ENCODE measurements around the gene SMAP1.

SMAP1 gene

GRCh38 chr6:70884074-70884983 lies 216.6 kb downstream of the SMAP1 start:
- in situ Hi-C loops (cut with MboI; ENCODE audit: low sequenced_read_pairs) = no loop called here

- in situ Hi-C loops (cut with MboI; ENCODE audit: low sequenced_read_pairs) = no loop called here
Observed at GRCh38 chr6:70886071-70886470, 218.4 kb downstream of the SMAP1 start.

- in situ Hi-C loops (cut with MboI; ENCODE audit: low sequenced_read_pairs) = no loop called here
Observed at GRCh38 chr6:70886661-70887060, 219.0 kb downstream of the SMAP1 start.

- in situ Hi-C loops (cut with MboI; ENCODE audit: low sequenced_read_pairs) = no loop called here
Observed at GRCh38 chr6:70889270-70889669, 221.6 kb downstream of the SMAP1 start.

GRCh38 chr6:70894001-70894400 lies 226.3 kb downstream of the SMAP1 start:
- in situ Hi-C loops (cut with MboI; ENCODE audit: low sequenced_read_pairs) = no loop called here

GRCh38 chr6:70900047-70900446 lies 232.4 kb downstream of the SMAP1 start:
- in situ Hi-C loops (cut with MboI; ENCODE audit: low sequenced_read_pairs) = no loop called here

GRCh38 chr6:70901324-70901723 lies 233.6 kb downstream of the SMAP1 start:
- in situ Hi-C loops (cut with MboI; ENCODE audit: low sequenced_read_pairs) = no loop called here

- in situ Hi-C loops (cut with MboI; ENCODE audit: low sequenced_read_pairs) = no loop called here
Observed at GRCh38 chr6:70903665-70904452, 236.2 kb downstream of the SMAP1 start.

- in situ Hi-C loops (cut with MboI; ENCODE audit: low sequenced_read_pairs) = no loop called here
Observed at GRCh38 chr6:70905742-70906141, 238.1 kb downstream of the SMAP1 start.
